ENCODE results near the gene ZNF287. TPM values are rescaled to one million over a fixed set of nuclear protein-coding genes. Genes with fewer than 3 reads are reported as not detected.
A peak's percentile ranks its signal among the peaks of the same experiment; 100 is the strongest.

Gene ZNF287
- total RNA-seq (18.2 TPM), polyA plus RNA-seq (7.4 TPM)

GRCh38 chr17:16568541-16569357 is at the start of gene ZNF287:
Gene ZNF287 (minus strand): TSS chr17:16569204. CDS start chr17:16567731, 1,473 bp downstream.
- Histone ChIP-seq H3K27ac (ENCODE audit: low read depth) (no peak within 1 kb of the TSS), H3K4me1 (ENCODE audit: insufficient read depth) (no peaks in the 10 kb centered on the region), H3K4me3 (ENCODE audit: low read depth, low read length) (peak within 1 kb of the TSS; percentile 57), H3K36me3 (ENCODE audit: insufficient read depth) (peaks cover 8% of the 10 kb centered on the region)
- WGBS = 2% methylated on average over 77 of the region's 77 CpGs
- peak; percentile 76 for DNase-seq (ENCODE audit: extremely low spot score)

- WGBS = 92% methylated on average over 53 of the region's 53 CpGs
- Histone ChIP-seq H3K36me3 (ENCODE audit: insufficient read depth) (no peaks in the 10 kb centered on the region), H3K27ac (ENCODE audit: low read depth) (no peak overlapping the region), H3K4me1 (ENCODE audit: insufficient read depth) (no peaks in the 10 kb centered on the region), H3K4me3 (ENCODE audit: low read depth, low read length) (no peak overlapping the region)
- no peak for DNase-seq (ENCODE audit: extremely low spot score)
Measured at GRCh38 chr17:16617481-16618060, 48.6 kb upstream of the ZNF287 start.

GRCh38 chr17:16599537-16599936 is 30.5 kb upstream of the ZNF287 start:
- H3K36me3 ChIP-seq (ENCODE audit: insufficient read depth) = no peaks in the 10 kb centered on the region
- 66% methylated on average over 5 of the region's 5 CpGs for WGBS

GRCh38 chr17:16593356-16594102 is 24.5 kb upstream of the ZNF287 start:
- H3K4me1 ChIP-seq (ENCODE audit: insufficient read depth) = no peaks in the 10 kb centered on the region
- no peaks in the 10 kb centered on the region for H3K36me3 ChIP-seq (ENCODE audit: insufficient read depth)
- DNase-seq (ENCODE audit: extremely low spot score) = no peak
- H3K4me3 ChIP-seq (ENCODE audit: low read depth, low read length) = no peak overlapping the region
- H3K27ac ChIP-seq (ENCODE audit: low read depth) = no peak overlapping the region
- WGBS = 57% methylated on average over 2 of the region's 2 CpGs

More at GRCh38 chr17:16599537-16599936, 30.5 kb upstream of the ZNF287 start:
- Histone ChIP-seq H3K4me1 (ENCODE audit: insufficient read depth) (no peaks in the 10 kb centered on the region), H3K27ac (ENCODE audit: low read depth) (no peak overlapping the region), H3K4me3 (ENCODE audit: low read depth, low read length) (no peak overlapping the region)
- no peak for DNase-seq (ENCODE audit: extremely low spot score)

- peak; percentile 72 for DNase-seq (ENCODE audit: extremely low spot score)
- peak overlapping the region; percentile 53 for H3K4me3 ChIP-seq (ENCODE audit: low read depth, low read length)
- H3K4me1 ChIP-seq (ENCODE audit: insufficient read depth) = no peaks in the 10 kb centered on the region
- H3K27ac ChIP-seq (ENCODE audit: low read depth) = peak overlapping the region; percentile 63
- H3K36me3 ChIP-seq (ENCODE audit: insufficient read depth) = no peaks in the 10 kb centered on the region
- 5% methylated on average over 53 of the region's 53 CpGs for WGBS
Measured at GRCh38 chr17:16589097-16589969, 20.3 kb upstream of the ZNF287 start.

GRCh38 chr17:16585796-16586195 is 16.8 kb upstream of the ZNF287 start:
- H3K27ac ChIP-seq (ENCODE audit: low read depth) = no peak overlapping the region
- H3K4me3 ChIP-seq (ENCODE audit: low read depth, low read length) = no peak overlapping the region
- WGBS = 45% methylated on average over 4 of the region's 4 CpGs
- no peak for DNase-seq (ENCODE audit: extremely low spot score)
- H3K4me1 ChIP-seq (ENCODE audit: insufficient read depth) = no peaks in the 10 kb centered on the region
- no peaks in the 10 kb centered on the region for H3K36me3 ChIP-seq (ENCODE audit: insufficient read depth)

GRCh38 chr17:16584273-16584995 is 15.4 kb upstream of the ZNF287 start:
- WGBS = 13% methylated on average over 39 of the region's 39 CpGs
- peak; percentile 72 for DNase-seq (ENCODE audit: extremely low spot score)

GRCh38 chr17:16583781-16584180 is 14.8 kb upstream of the ZNF287 start:
- no peak overlapping the region for H3K27ac ChIP-seq (ENCODE audit: low read depth)

More at GRCh38 chr17:16584273-16584995, 15.4 kb upstream of the ZNF287 start:
- H3K4me1 ChIP-seq (ENCODE audit: insufficient read depth) = no peaks in the 10 kb centered on the region
- H3K4me3 ChIP-seq (ENCODE audit: low read depth, low read length) = no peak overlapping the region
- no peaks in the 10 kb centered on the region for H3K36me3 ChIP-seq (ENCODE audit: insufficient read depth)
- no peak overlapping the region for H3K27ac ChIP-seq (ENCODE audit: low read depth)

GRCh38 chr17:16573466-16573865 is 4.5 kb upstream of the ZNF287 start:
- H3K27ac ChIP-seq (ENCODE audit: low read depth) = no peak overlapping the region
- 77% methylated on average over 2 of the region's 2 CpGs for WGBS
- no peaks in the 10 kb centered on the region for H3K36me3 ChIP-seq (ENCODE audit: insufficient read depth)
- H3K4me3 ChIP-seq (ENCODE audit: low read depth, low read length) = no peak overlapping the region
- H3K4me1 ChIP-seq (ENCODE audit: insufficient read depth) = no peaks in the 10 kb centered on the region
- no peak for DNase-seq (ENCODE audit: extremely low spot score)

More at GRCh38 chr17:16583781-16584180, 14.8 kb upstream of the ZNF287 start:
- Histone ChIP-seq H3K4me3 (ENCODE audit: low read depth, low read length) (no peak overlapping the region), H3K36me3 (ENCODE audit: insufficient read depth) (no peaks in the 10 kb centered on the region), H3K4me1 (ENCODE audit: insufficient read depth) (no peaks in the 10 kb centered on the region)
- WGBS = 35% methylated on average over 7 of the region's 7 CpGs
- DNase-seq (ENCODE audit: extremely low spot score) = no peak

GRCh38 chr17:16569358-16569712 is 331 bp upstream of the ZNF287 start:
- no peak for DNase-seq (ENCODE audit: extremely low spot score)
- H3K4me3 ChIP-seq (ENCODE audit: low read depth, low read length) = no peak overlapping the region
- 22% methylated on average over 14 of the region's 14 CpGs for WGBS
- H3K27ac ChIP-seq (ENCODE audit: low read depth) = no peak overlapping the region
- no peaks in the 10 kb centered on the region for H3K4me1 ChIP-seq (ENCODE audit: insufficient read depth)
- peaks cover 3% of the 10 kb centered on the region for H3K36me3 ChIP-seq (ENCODE audit: insufficient read depth)

GRCh38 chr17:16552637-16553045 is 16.4 kb downstream of the ZNF287 start:
- Histone ChIP-seq H3K4me1 (ENCODE audit: insufficient read depth) (no peaks in the 10 kb centered on the region), H3K27ac (ENCODE audit: low read depth) (no peak overlapping the region), H3K36me3 (ENCODE audit: insufficient read depth) (peaks cover 5% of the 10 kb centered on the region), H3K4me3 (ENCODE audit: low read depth, low read length) (no peak overlapping the region)
- no peak for DNase-seq (ENCODE audit: extremely low spot score)
- WGBS = 99% methylated on average over 3 of the region's 3 CpGs

- Histone ChIP-seq H3K4me3 (ENCODE audit: low read depth, low read length) (no peak overlapping the region), H3K27ac (ENCODE audit: low read depth) (no peak overlapping the region), H3K4me1 (ENCODE audit: insufficient read depth) (no peaks in the 10 kb centered on the region), H3K36me3 (ENCODE audit: insufficient read depth) (no peaks in the 10 kb centered on the region)
- DNase-seq (ENCODE audit: extremely low spot score) = no peak
- WGBS = 98% methylated on average over 4 of the region's 4 CpGs
Measured at GRCh38 chr17:16551878-16552636, 16.9 kb downstream of the ZNF287 start.

All from urinary bladder (tissue), 4 donors.